ENCODE measurements around the gene COL5A1.

Gene COL5A1

DNA sequence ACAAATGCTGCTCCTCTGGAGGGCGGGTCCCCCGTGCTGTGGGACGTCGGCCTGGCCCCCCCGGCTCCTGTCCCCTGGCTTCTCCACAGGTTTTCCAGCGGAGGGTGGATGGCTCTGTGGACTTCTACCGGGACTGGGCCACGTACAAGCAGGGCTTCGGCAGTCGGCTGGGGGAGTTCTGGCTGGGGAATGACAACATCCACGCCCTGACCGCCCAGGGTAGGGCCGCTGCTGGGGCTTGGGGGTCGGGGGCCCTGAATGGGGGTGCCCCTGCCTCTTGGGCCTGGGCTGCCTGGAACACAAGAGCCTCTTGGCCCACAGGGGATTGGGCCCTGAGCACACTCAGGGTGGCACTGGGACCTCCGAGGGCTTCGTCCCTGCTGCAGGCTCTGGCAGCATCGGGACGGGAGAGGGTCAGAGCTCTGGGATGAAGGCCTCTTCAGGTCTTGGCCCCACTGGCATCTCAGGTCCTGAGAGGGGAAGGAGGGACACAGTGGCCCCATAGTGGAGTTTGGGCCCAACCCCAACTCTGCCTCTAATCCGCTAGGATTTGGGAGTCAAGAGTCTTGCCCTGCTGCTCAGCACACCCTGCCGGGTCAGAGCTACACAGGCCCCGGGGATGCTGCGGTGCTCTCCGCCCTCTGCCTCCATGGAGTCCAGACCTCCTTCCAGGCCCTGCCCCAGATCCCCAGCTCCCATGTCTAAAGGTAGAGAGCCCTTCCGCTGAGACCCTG lies 244.2 kb downstream of the COL5A1 start:
- no peak for FAIRE-seq

DNA sequence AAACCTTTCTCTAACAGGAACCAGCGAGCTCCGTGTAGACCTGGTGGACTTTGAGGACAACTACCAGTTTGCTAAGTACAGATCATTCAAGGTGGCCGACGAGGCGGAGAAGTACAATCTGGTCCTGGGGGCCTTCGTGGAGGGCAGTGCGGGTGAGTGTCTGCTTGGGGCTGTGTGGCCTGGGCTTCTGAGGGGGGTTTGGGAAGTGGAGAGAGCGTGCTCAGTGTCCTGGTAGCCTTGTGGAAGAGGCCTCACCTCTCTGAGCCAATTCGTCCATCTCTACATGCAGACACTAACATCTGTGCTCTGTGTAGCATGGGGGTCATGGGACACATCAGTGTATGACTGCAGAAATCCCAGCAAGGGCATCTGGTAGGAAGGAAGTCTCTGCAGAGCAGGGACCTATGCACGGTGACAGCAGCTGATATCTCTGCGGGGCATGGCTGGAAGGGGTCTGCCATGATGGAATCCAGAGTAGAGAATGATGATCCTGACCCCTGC lies 244.9 kb downstream of the COL5A1 start:
- FAIRE-seq: no peak

DNA sequence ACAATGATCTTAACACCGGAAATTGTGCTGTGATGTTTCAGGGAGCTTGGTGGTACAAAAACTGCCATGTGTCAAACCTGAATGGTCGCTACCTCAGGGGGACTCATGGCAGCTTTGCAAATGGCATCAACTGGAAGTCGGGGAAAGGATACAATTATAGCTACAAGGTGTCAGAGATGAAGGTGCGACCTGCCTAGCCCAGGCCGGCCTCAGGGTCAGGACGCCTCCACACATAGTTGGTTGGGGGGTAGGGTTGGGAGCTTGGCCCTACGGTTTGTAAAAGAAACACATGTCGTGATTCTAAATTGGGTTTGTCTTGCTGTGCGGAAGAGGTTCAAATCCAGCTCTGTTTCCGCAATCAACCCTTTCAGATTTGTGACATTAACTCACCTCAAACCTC lies 245.6 kb downstream of the COL5A1 start:
- FAIRE-seq: no peak

DNA sequence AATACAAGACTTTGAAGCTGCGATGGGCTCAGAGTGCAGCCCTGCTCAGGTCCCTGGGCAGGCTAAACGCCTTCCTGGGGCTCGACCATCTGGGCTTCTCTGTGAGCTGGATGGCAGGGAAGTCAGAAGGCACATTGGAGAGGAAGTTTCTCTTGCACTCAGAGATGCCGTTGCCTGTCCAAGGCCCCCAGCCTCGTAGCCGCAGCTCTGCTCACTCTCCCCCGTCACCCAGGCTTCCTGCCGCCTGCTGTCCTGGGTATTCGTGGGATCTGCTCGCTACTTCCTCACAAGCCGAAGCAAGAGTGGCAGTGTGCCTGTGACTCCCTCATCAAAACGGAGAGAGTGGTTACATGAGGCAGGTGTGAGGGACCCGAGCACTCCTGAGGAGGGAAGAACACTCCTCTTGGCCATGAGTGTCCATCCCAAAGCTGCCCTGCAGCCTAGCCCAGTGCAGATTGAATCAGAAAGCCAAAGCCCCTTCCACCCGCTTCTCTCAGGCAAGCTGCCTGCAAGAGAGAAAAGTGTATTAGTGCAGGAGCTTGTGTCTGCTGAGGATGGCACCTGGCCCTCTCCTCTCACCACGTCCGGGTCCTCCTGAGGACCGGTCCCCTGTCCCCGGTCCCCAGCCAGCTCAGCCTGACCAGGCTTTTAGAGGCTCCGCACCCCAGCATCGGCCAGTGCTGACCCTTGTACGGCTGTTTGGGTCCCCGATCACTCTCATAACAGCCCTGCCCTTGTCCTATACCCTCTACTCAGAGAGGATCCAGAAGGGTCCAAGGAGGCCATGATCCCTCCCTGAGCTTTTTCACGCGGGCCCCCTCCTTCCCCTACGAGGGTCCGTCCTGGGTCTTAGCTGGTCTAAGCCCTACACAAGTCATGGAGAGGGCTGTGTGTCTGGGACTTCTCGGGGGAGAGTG lies 246.3 kb downstream of the COL5A1 start:
- FAIRE-seq: no peak

DNA sequence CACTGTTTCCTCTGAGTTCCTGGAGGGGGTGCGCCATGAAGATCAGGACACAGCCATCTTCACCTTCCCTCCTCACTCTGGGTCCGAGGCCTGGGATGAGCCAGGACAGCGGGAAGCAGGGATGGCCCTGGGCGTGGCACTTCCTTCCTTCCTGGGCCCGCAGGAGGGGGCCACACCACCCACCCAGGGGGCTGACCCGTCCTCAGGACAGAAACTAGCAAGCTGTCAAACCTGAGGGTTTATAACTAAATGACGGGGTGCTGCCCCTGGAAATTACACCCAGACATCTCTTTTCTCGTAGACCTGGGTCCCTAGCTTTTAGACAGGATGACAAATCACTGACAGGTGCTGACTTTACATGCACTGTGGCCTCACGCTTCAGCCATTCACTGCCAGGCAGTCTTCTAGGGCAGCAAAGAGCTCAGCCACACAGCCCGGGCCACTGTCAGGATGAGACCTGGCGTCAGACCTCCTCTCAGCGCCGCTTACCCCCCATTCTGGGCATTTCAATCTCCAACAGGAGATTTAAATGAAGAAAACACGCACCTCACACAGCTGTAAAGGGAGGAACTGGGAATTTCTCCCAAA lies 247.1 kb downstream of the COL5A1 start:
- FAIRE-seq: no peak

DNA sequence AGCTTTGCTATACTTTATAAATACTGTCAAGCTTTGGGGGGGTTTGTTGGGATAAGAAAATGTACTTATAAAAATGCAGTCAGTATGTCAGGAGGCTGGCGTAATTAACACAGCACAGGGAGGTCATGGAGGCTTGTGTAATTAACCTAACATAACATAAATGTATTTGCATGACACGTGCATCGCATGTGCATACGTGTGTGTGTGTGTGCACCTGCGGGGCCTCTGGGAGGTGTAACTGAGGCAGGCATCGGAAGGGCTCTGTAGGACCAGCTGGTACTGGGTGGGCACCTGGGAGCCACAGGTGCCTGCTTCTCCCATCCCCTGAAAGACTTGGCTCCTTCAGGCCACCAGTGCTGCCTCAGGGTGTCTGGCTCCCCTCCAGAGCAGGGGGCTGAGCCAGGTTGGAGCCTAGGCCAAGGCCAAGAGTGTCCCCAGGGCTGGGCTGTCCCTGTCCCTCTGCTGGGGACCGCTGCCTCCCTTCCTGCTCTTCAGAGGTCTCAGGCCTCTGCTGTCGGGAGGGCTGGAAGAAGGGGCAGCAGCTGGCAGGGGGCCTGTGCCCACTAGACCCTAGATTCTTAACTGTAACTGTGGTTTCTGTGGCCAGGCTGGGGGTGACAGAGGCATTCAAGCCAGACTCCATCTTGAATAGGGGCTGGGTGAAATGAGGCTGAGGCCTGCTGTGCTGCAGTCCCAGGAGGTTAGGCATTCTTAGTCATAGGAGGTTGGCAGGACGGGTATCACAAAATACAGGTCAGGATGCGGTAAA lies 248.0 kb downstream of the COL5A1 start:
- no peak for FAIRE-seq

DNA sequence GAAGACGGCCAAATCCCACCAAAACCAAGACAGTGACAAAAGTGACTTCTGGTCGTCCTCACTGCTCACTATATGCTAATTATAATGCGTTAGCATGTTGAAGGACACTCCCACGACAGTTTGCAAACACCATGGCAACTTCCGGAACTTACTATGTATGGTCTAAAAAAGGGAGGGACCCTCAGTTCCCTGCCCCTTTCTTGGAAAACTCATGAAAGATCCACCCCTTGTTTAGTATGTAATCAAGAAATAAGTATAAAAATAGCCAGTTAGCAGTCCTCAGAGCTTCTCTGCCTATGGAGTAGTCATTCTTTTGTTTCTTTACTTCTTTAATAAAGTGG lies 248.5 kb downstream of the COL5A1 start:
- FAIRE-seq: no peak

DNA sequence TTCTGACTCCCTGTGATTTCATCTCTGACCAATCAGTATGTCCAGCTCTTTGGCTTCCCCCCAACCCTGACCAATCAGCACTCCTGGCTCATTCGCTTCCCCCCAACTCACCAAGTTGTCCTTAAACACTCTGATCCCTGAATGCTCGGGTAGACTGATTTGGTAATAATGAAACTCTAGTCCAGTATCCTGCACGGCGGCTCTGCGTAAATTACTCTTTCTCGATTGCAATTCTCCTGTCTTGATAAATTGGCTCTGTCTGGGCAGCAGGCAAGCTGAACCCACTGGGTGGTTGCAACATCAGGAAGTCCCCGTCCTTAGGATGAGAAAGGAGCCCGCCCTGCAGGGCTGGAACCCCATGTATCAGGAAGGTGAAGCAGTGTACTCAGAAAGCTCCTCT lies 249.4 kb downstream of the COL5A1 start:
- no peak for FAIRE-seq

DNA sequence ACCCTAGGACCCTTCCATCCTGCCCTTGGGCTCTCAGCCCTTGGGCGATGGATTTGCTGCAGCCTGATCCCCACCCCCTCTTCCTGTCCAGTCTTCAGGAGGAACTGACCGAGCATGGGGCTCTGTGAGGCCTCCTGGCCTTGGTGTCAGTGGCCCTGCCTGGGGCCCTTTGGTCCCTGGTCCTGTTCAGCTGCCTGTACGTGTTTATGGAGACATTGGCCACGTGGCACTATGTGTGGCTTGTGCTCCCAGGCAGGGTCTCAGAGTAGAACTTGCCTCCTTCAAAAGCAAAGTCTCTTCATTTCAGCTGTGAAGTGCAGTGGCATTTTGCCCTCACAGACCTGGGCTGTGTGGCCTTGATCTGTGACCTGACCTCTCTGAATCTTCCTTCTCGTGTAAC lies 250.1 kb downstream of the COL5A1 start:
- FAIRE-seq: no peak

DNA sequence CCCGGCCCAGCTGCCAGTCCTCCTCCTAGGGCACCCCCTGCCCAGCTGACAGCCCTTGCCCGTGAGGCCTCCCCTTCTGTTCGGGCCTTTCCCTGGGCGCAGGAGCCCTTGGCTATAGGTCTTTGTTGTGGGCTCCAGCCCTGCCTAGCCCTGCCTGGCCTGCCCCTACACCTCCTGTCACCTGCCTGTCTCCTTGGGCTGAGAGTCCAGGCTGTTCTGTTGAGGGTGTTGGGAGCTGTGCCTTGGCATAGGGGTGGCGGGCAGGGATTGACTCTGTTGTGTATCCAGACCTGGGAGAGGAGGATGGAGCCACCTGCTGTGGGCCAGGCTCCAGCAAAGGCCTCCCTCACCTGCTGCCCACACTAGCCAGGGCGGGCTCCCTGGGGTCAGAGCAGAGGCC lies 250.6 kb downstream of the COL5A1 start:
- no peak for FAIRE-seq

DNA sequence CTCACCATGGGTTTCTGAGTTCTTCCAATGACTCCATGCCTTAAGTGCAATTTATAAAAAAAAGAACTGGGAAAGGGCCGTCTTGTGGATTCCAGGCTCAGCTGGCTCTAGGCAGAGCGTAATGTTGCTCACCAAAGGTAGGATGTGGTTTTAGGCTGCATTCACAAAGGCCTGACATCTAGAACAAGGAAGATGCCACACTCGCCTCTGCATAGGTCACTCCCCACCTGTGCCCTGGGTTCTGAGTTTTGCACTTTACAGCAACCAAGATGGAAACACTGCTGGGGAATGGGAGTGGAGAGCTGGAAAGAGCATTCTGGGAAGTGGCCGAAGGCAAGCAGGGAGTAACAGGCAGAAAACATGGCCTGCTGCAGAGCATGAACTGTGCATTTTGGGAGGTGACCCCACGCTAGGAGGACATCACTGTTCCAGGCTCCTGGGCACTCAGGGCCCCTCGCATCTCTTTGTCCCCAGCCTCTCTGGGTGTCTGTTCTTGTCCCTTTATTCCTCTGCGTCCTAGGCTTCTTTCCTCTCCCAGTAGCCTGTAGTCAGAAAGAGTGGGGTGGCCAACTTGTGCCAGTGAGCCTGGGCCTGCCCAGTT lies 251.3 kb downstream of the COL5A1 start:
- FAIRE-seq: no peak
